Measurements from ENCODE around the gene CCT8.
"Not testable (repeated sequence)": the region's sequence is repeated elsewhere in the genome, so short reads cannot be mapped to it uniquely, and the experiment has no call there.

Gene CCT8

DNA sequence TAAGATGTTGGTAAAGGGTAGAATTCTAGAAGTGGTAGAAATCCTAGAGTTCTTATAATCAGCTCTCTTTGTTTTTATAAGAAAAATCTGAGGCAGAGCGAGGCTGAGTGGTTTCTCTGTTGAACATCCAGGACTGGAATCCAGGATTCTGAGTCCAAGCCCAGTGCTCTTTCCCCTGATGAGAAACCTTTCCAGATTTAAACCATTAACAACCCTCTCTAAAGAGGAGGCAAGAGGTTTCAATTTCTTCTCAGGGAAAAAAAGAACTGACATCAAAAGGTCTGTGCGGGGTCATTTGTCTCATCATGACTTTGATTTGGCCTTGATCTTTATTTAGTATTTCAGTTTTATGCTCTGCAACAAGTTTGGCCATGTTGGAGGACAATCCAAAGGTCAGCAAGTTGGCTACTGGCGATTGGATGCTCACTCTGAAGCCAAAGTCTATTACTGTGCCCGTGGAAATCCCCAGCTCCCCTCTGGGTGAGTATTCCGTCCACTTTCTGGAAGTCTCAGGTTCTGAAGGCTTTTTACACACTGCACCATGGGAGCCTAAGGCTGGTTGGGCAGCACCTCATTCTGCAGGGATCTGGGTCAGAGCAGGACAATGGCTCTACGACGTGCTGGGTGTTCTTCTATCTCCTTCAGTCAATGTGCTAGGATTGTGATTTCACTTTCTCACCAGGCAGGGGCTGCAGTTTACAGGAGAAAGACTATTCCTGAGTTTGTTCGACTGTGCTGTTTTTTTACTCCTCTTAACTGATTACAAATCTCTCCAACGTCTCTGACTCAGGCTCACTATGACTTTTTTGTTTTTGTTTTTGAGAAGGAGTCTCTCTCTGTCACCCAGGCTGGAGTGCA is 18.9 kb upstream of the CCT8 start:
- FAIRE-seq, result no peak
- no peak for TF ChIP-seq TAF1 (IDR thresholded peaks at IDR 0.05; ENCODE audit: borderline replicate concordance, low read depth, low read length)
- no peak for TF ChIP-seq POLR2AphosphoS5 (IDR thresholded peaks at IDR 0.05; ENCODE audit: low read depth, low read length)
- no peak for TF ChIP-seq POLR2A (IDR thresholded peaks at IDR 0.05; ENCODE audit: low read depth, low read length)
- no peak for DNase-seq (ENCODE audit: insufficient read length)

DNA sequence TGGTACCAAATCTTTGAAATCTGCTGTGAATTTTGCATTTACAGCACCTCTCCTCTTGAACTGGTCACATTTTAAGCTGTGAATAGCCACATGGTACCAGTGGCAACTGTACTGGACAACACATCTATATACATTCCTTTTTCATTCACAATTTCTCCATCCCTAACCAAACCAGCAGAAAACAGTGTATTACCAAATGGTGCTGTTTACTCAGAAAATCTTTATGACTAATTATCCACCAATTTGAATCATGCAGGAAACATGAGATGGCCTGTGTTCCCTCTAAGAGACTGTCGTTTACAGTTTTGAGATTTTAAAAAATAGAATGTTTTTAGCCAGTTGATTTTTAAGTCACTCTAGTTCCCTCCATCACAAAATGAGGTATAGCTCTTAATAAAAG is 17.6 kb upstream of the CCT8 start:
- DNase-seq (ENCODE audit: insufficient read length), result no peak
- no peak for FAIRE-seq
- no peak for TF ChIP-seq POLR2A (IDR thresholded peaks at IDR 0.05; ENCODE audit: low read depth, low read length)

DNA sequence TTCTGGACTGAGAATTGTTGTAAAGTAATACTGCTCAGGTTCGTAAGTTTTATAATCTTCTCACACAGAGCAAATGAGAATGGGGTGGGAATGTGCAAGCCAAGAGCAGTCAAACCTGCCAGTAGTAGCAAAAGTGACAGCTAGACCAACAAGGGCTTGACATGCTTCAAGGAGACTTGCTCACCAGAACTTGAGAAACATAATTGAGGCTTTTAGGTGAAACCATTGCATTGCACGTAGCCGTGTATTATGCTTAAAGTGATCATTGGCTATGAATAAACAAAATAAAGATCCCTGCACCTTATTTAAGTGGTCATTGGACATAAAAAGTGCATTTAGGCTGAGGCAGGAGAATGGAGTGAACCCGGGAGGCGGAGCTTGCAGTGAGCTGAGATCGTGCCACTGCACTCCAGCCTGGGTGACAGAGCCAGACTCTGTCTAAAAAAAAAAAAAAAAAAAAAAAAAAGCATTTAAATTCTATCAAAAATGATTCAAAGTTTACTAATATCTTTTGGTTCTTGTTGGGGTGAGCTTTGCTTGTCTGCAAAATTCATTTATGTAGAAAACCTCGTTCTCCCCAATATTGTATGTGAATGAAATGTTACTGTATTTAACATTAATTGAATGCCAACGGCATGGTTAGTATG is 11.8 kb upstream of the CCT8 start:
- no peak for DNase-seq (ENCODE audit: insufficient read length)
- TF ChIP-seq TAF1 (IDR thresholded peaks at IDR 0.05; ENCODE audit: borderline replicate concordance, low read depth, low read length), result no peak
- TF ChIP-seq POLR2A (IDR thresholded peaks at IDR 0.05; ENCODE audit: low read depth, low read length), result no peak
- no peak for TF ChIP-seq POLR2AphosphoS5 (IDR thresholded peaks at IDR 0.05; ENCODE audit: low read depth, low read length)
- no peak for FAIRE-seq

DNA sequence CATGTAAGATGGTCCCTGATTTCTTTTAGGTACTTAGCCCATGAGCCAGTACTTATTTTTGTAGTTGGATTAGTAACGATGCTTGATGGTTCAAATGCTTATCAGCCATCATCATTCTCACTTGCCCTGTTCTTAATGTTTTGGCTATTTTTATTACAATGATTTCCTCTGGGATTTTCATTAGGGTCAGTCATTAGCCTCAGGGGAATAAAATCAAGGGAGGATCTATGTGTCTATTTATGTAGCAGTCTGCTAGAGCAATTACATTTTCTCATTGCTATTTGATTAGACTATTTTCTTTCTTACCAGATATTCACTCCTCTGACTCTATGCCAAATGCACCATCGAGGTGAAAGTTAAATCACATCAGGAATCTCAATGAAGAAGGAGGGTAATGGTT is 10.9 kb upstream of the CCT8 start:
- TF ChIP-seq POLR2A (IDR thresholded peaks at IDR 0.05; ENCODE audit: low read depth, low read length), result no peak
- no peak for TF ChIP-seq TAF1 (IDR thresholded peaks at IDR 0.05; ENCODE audit: borderline replicate concordance, low read depth, low read length)
- TF ChIP-seq POLR2AphosphoS5 (IDR thresholded peaks at IDR 0.05; ENCODE audit: low read depth, low read length), result no peak
- no peak for DNase-seq (ENCODE audit: insufficient read length)
- FAIRE-seq, result no peak

DNA sequence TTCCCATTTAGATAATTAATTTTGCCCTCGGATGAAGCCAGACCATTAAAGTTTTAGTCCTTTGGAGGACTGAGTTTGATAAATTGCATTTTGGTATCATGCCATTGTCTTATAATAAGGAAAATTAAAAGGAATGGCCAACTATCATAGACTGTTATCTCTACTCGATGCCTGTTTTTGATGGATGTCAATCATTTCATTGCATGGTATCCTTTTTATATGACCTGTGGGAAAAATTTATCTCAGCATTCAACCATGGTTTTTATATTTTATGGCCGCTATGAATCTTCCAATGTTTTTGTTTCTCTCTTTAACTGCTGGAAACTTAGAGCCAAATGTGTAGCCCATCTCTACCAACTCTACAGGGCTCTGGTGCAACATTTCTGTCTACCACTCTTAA is 9.9 kb upstream of the CCT8 start:
- FAIRE-seq, result no peak
- TF ChIP-seq POLR2A (IDR thresholded peaks at IDR 0.05; ENCODE audit: low read depth, low read length) (no peak), POLR2AphosphoS5 (IDR thresholded peaks at IDR 0.05; ENCODE audit: low read depth, low read length) (no peak), TAF1 (IDR thresholded peaks at IDR 0.05; ENCODE audit: borderline replicate concordance, low read depth, low read length) (no peak)
- no peak for DNase-seq (ENCODE audit: insufficient read length)

DNA sequence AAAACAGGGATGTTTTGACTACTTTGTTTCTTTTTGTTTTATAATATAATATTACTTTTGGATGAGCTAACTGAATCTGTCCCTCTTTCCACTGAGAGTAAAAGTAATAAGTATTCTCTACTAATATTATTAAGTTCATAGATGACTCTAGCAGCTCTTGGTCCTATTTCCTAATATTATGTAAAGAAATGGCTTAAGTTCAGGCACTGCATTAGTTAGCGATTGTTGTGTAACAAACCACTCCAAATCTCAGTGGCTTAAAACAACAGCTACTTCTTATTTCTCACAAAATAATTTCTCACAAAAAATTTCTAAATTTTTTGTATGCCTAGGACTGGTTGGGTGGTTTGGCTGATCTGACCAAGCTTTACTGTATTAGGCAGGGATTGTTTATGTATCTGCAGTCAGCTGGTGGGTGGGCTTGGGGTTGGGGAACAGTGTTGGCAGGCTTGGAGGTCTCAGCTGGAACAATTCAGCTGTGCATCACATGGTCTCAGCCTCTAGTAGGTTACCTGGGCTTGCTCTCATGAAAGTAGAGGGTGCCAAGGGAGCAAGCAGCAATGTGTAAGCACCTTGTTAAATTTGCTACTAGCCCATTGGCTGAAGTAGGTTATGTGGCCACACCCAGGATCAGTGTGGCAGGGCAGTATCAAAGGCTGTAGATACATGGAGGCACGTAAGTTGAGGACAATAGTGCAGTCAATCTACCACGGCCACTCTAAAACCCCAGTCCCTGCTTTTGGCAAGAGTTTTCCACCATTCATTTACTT is 8.8 kb upstream of the CCT8 start:
- FAIRE-seq (no peak), DNase-seq (ENCODE audit: insufficient read length) (no peak)
- TF ChIP-seq POLR2A (IDR thresholded peaks at IDR 0.05; ENCODE audit: low read depth, low read length) (no peak), POLR2AphosphoS5 (IDR thresholded peaks at IDR 0.05; ENCODE audit: low read depth, low read length) (no peak), TAF1 (IDR thresholded peaks at IDR 0.05; ENCODE audit: borderline replicate concordance, low read depth, low read length) (no peak)

DNA sequence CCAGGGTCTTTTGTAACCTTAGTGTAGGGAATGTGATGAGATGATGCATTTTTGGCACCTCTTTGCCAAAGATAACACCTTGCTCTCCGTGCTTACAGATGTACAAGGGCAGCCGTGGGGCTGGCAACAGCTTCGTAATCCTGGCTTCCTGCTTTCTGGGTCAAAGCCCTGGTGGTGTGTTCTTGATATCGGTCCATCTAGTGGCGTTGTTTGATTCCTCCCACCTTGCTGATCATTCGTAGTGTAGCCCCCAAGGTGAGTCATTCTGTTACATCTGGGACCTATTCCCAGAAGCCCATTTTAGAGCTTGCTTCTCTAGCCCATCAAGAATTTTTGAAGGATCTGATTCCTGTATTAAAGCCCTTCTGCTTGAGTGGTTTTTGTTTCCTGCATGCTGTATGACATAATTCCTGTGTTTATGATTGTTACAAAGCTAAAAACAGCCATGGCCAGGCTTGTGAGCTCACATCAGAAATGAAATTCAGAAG is 7.0 kb upstream of the CCT8 start:
- FAIRE-seq (peak; percentile 76), DNase-seq (ENCODE audit: insufficient read length) (no peak)
- TF ChIP-seq POLR2AphosphoS5 (IDR thresholded peaks at IDR 0.05; ENCODE audit: low read depth, low read length), result no peak
- TF ChIP-seq POLR2A (IDR thresholded peaks at IDR 0.05; ENCODE audit: low read depth, low read length), result no peak
- TF ChIP-seq TAF1 (IDR thresholded peaks at IDR 0.05; ENCODE audit: borderline replicate concordance, low read depth, low read length), result no peak

DNA sequence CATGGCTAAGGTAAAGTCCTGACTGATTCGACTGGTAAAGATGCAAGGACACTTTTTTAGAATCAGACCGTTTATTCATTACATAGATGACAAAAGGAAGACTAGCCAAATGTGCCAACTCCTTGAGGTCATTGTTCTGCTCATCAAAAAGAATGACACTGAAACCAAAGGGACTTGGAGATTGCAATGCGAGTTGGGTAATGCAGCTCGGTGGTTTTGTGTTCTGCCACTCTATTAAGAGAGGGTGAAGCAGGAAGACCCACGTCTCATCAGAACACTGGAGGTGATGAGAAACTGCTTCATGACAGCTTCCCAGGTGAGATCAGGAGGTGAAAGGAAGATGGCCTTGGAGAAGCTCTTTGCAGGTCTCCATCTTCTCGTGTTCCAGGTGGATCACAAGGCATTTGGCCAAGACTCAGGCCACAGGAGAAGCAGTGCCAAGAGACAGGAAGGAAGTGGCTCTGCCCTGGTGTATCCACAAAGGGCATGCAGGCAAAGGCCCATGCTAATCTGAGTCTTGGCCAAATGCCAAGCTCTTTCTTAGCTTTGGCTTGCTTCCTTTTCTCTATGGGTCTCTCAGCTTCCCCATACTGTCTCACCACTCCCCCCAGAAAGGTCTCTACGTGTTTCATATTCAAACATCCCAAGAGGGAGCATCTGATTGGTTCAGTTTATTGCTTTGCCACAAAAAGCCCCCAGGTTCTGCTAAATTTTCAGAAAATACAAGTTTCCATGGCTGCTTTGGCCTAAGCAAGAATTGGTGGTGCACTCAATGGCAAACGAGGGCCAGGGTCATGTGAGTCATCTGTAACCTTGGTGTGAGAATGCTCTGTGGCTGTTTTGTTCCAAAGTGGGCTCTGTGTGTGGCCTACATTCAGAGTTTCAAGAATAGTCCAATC is 5.7 kb upstream of the CCT8 start:
- TF ChIP-seq POLR2A (IDR thresholded peaks at IDR 0.05; ENCODE audit: low read depth, low read length), result no peak
- FAIRE-seq (peak; percentile 88), DNase-seq (ENCODE audit: insufficient read length) (no peak)

DNA sequence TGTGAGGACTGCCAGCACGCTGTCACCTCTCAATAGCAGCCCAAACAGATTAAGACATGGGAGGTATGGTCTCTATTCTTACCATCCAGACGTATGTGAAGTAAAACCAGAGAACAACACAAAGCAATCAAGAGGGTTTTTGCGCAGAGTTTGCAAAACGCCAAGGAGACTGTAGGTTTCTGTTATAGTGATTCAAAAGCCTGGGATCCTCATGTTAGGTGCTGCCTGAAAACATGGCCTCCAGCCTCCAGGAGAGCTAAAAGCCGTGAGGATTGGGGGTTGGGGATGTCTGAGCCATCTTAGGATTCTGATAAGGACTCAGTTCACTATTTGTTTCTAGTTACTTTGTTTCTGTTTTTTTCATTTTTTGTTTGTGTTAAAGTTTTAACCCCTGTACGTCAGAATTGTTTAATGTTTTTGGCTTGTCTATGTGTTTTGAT is 4.2 kb upstream of the CCT8 start:
- TF ChIP-seq TAF1 (IDR thresholded peaks at IDR 0.05; ENCODE audit: borderline replicate concordance, low read depth, low read length), result no peak
- TF ChIP-seq POLR2AphosphoS5 (IDR thresholded peaks at IDR 0.05; ENCODE audit: low read depth, low read length), result no peak
- no peak for TF ChIP-seq POLR2A (IDR thresholded peaks at IDR 0.05; ENCODE audit: low read depth, low read length)
- DNase-seq (ENCODE audit: insufficient read length) (no peak), FAIRE-seq (no peak)

DNA sequence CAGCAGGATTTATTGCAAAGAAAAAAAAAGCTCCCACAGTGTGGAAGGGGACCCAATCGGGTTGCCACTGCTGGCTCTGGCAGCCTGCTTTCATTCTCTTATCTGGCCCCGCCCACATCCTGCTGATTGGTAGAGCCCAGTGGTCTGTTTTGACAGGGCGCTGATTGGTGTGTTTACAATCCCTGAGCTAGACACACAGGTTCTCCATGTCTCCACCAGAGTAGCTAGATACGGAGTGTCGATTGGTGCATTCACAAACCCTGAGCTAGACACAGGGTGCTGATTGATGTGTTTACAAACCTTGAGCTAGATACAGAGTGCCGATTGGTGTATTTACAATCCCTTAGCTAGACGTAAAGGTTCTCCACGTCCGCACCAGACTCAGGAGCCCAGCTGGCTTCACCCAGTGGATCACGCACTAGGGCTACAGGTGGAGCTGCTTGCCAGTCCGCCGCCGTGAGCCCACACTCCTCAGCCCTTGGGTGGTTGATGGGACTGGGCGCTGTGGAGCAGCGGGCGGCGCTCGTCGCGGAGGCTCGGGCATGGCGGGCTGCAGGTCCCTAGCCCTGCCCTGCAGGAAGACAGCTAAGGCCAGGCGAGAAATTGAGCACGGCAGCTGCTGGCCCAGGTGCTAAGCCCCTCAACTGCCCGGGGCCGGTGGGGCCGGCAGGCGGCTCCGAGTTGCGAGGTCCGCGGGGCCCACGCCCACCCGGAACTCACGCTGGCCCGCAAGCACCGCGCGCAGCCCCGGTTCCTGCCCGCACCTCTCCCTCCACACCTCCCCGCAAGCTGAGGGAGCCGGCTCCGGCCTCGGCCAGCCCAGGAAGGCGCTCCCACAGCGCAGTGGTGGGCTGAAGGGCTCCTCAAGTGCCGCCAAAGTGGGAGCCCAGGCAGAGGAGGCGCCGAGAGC is 3.5 kb upstream of the CCT8 start:
- not testable (repeated sequence) for DNase-seq (ENCODE audit: insufficient read length); FAIRE-seq
- TF ChIP-seq POLR2A (IDR thresholded peaks at IDR 0.05; ENCODE audit: low read depth, low read length), result peak; percentile 55; the same call in 1 of the 2 replicates

All from GM12892 (cell line).